ENCODE data around the gene TNFSF13. TPM values are rescaled to one million over a fixed set of nuclear protein-coding genes. Genes with fewer than 3 reads are reported as not detected.

The TNFSF13 gene
- total and polyA plus RNA-seq, 2 of the 8 experiments (the other 6 are each of a cell fraction or from before 2014, with no cell fraction given): 2.1 to 2.6 TPM

GRCh38 chr17:7574176-7574953, 15.8 kb downstream of the TNFSF13 start:
- no peak overlapping the region for H2BK12ac ChIP-seq (ENCODE audit: low read depth, low read length)
- peak overlapping the region; percentile 97 to 99 (median 98) for H3K4me3 ChIP-seq (ENCODE audit: extremely low read depth in 1 of 4, insufficient read depth in 2 of 4, low read depth in 3 of 4, low read length in 4 of 4)
- 63% methylated on average over 15 of the region's 15 CpGs; no CpG with 5 or more reads in 1 of the 2 experiments for WGBS, 2 experiments (ENCODE audit: extremely low coverage in 1 of 2, insufficient coverage in 1 of 2, insufficient read length in 1 of 2, insufficient replicate concordance in 2 of 2, low coverage in 1 of 2, low lambda C conversion rate in 2 of 2, missing lambda C conversion rate in 1 of 2)
- H4K91ac ChIP-seq (replicated peaks; ENCODE audit: insufficient read length, low read length): no peak overlapping the region
- H3K23ac ChIP-seq (ENCODE audit: insufficient read length): no peak overlapping the region
- ChIA-PET CTCF (ENCODE audit: partially characterized antibody) (interaction anchor here (1.0 to 3.6 kb wide), 6 partner anchors 9 to 60 kb away, joined by 3 to 24 read pairs (median 6); partner anchors contain the start of genes MPDU1 and SOX15), POLR2A (ENCODE audit: partially characterized antibody) (interaction anchor here (0.7 to 37.5 kb wide), 45 partner anchors 8 to 367 kb away, joined by 3 to 1144 read pairs (median 4); partner anchors contain the start of genes ACAP1, ATP1B2, CD68 and CHRNB1)
- H2AFZ ChIP-seq (ENCODE audit: low read length): no peak overlapping the region
- peak overlapping the region; percentile 62 to 100 (median 76) for H3K9ac ChIP-seq (replicated peaks in 1 of 4; ENCODE audit: extremely low read depth in 1 of 4, low read depth in 3 of 4, low read length in 3 of 4)
- peaks cover 23 to 39% of the 10 kb centered on the region in 2 experiments for H3K79me2 ChIP-seq (ENCODE audit: control insufficient read depth in 1 of 2, insufficient read depth in 2 of 2, low read length in 2 of 2)
- H2AK5ac ChIP-seq (ENCODE audit: low read depth, low read length): no peak overlapping the region
- H3K9me3 ChIP-seq (ENCODE audit: insufficient read depth in 2 of 2, low read depth in 1 of 2, low read length in 1 of 2): no peaks in the 10 kb centered on the region
- no peak for DNase-seq (ENCODE audit: low read depth in 1 of 2, low spot score in 2 of 2)
- H4K20me1 ChIP-seq (replicated peaks in 1 of 2; ENCODE audit: control insufficient read depth in 1 of 2, insufficient read depth in 2 of 2, low read length in 2 of 2): peaks cover 27 to 34% of the 10 kb centered on the region in 2 experiments
- H4K8ac ChIP-seq (ENCODE audit: extremely low read depth, insufficient read depth, low read length): no peak overlapping the region
- no peak overlapping the region for H3K18ac ChIP-seq (ENCODE audit: extremely low read depth, low read length)
- H3K27ac ChIP-seq (ENCODE audit: low read depth, low read length): peak overlapping the region; percentile 99; the same call in 1 of the 2 replicates
- no peak overlapping the region for H3K4ac ChIP-seq (replicated peaks; ENCODE audit: insufficient read length, low read depth, low read length)
- H2BK120ac ChIP-seq (replicated peaks; ENCODE audit: low read depth, low read length): no peak overlapping the region
- no peak overlapping the region for H4K5ac ChIP-seq (ENCODE audit: insufficient read length, low read depth, low read length)
- peaks cover 6% of the 10 kb centered on the region for H3K79me1 ChIP-seq (ENCODE audit: low read depth, low read length)
- no peak overlapping the region for H3K14ac ChIP-seq (ENCODE audit: insufficient read length)
- H3K4me2 ChIP-seq (ENCODE audit: insufficient read depth in 1 of 2, low read depth in 2 of 2, low read length in 2 of 2): peak overlapping the region; percentile 71 to 97
- H2BK5ac ChIP-seq (ENCODE audit: low read depth, low read length): 0 out of 2 replicates have a peak overlapping the region, but pooled peaks have one; percentile 8
- H3K56ac ChIP-seq (replicated peaks; ENCODE audit: insufficient read length, low read depth, low read length): no peak overlapping the region
- H3K4me1 ChIP-seq (replicated peaks in 1 of 4; ENCODE audit: control insufficient read depth in 3 of 4, insufficient read depth in 4 of 4, low read length in 3 of 4): peaks cover 4 to 10% (median 7%) of the 10 kb centered on the region in 4 experiments
- peaks cover 48 to 78% (median 67%) of the 10 kb centered on the region in 4 experiments for H3K36me3 ChIP-seq (ENCODE audit: control insufficient read depth in 2 of 4, insufficient read depth in 4 of 4, low read length in 3 of 4)
- no peaks in the 10 kb centered on the region for H3K27me3 ChIP-seq (replicated peaks in 1 of 4; ENCODE audit: control insufficient read depth in 3 of 4, extremely low read depth in 1 of 4, insufficient read depth in 3 of 4, low read length in 3 of 4)
- H2BK20ac ChIP-seq (ENCODE audit: low read length): no peak overlapping the region
- peaks cover 4% of the 10 kb centered on the region for H3K23me2 ChIP-seq (ENCODE audit: low read depth, low read length)
- H2BK15ac ChIP-seq (ENCODE audit: low read length): no peak overlapping the region
- FAIRE-seq: no peak
- TF ChIP-seq HDAC2 (IDR thresholded peaks at IDR 0.05; ENCODE audit: borderline replicate concordance in 1 of 2, low read depth in 2 of 2, low read length in 2 of 2) (0 out of 4 replicates have a peak, but pooled peaks of 1 of the 2 experiments have one; percentile 14), CTBP2 (IDR thresholded peaks at IDR 0.05; ENCODE audit: borderline replicate concordance, insufficient read depth, insufficient read length, low read length) (no peak), POLR2AphosphoS5 (IDR thresholded peaks at IDR 0.05; ENCODE audit: low read depth, low read length) (peak; percentile 66), ATF2 (IDR thresholded peaks at IDR 0.05; ENCODE audit: low read length) (no peak), SIRT6 (IDR thresholded peaks at IDR 0.05; ENCODE audit: low read length) (no peak), SUZ12 (IDR thresholded peaks at IDR 0.05; ENCODE audit: low read length) (no peak), ZNF274 (IDR thresholded peaks at IDR 0.05; ENCODE audit: borderline replicate concordance, extremely low read depth, low read length) (no peak), USF2 (IDR thresholded peaks at IDR 0.05; ENCODE audit: low read length) (no peak)

Data from H1 (cell line).